Activated effector memory CD4-positive, alpha-beta T cell treated with Interleukin-2 at 50 U/mL for 16 hours (primary cell): ENCODE data around the gene HES1.
"Not testable (repeated sequence)": the region's sequence is repeated elsewhere in the genome, so short reads cannot be mapped to it uniquely, and the experiment has no call there.

Experiments used
- DNase-seq: peaks from one replicate; pipeline ENCODE4 v3.0.0-alpha.2; 2020

Gene HES1

GRCh38 chr3:194145702-194146101, 9.8 kb downstream of the HES1 start:
- no peak for DNase-seq

- DNase-seq: no peak
Measured at GRCh38 chr3:194147679-194148078, 11.7 kb downstream of the HES1 start.

- DNase-seq: no peak
Measured at GRCh38 chr3:194148383-194148782, 12.4 kb downstream of the HES1 start.

- DNase-seq: no peak
Measured at GRCh38 chr3:194150252-194150934, 14.4 kb downstream of the HES1 start.

GRCh38 chr3:194150935-194151302, 15.0 kb downstream of the HES1 start:
- not testable (repeated sequence) for DNase-seq

GRCh38 chr3:194154346-194154745, 18.4 kb downstream of the HES1 start:
- DNase-seq: no peak

GRCh38 chr3:194156095-194156494, 20.1 kb downstream of the HES1 start:
- no peak for DNase-seq

- DNase-seq: no peak
Measured at GRCh38 chr3:194158942-194159439, 23.0 kb downstream of the HES1 start.

- DNase-seq: no peak
Measured at GRCh38 chr3:194160158-194160557, 24.2 kb downstream of the HES1 start.

- DNase-seq: no peak
Measured at GRCh38 chr3:194161131-194162045, 25.4 kb downstream of the HES1 start.

GRCh38 chr3:194162070-194162678, 26.2 kb downstream of the HES1 start:
- DNase-seq: no peak

- no peak for DNase-seq
Measured at GRCh38 chr3:194162817-194163584, 27.1 kb downstream of the HES1 start.

GRCh38 chr3:194163697-194164096, 27.7 kb downstream of the HES1 start:
- DNase-seq: no peak

GRCh38 chr3:194164861-194165260, 28.9 kb downstream of the HES1 start:
- DNase-seq: no peak

GRCh38 chr3:194165271-194166018, 29.5 kb downstream of the HES1 start:
- no peak for DNase-seq

- no peak for DNase-seq
Measured at GRCh38 chr3:194166682-194167479, 30.9 kb downstream of the HES1 start.

GRCh38 chr3:194167480-194168282, 31.7 kb downstream of the HES1 start:
- DNase-seq: no peak

- DNase-seq: no peak
Measured at GRCh38 chr3:194168994-194169393, 33.0 kb downstream of the HES1 start.

GRCh38 chr3:194169595-194169994, 33.6 kb downstream of the HES1 start:
- DNase-seq: no peak

- no peak for DNase-seq
Measured at GRCh38 chr3:194170793-194171192, 34.8 kb downstream of the HES1 start.
